IMR-90 (cell line): ENCODE measurements around the gene HSPA12A. TPM values are rescaled to one million over a fixed set of nuclear protein-coding genes. Genes with fewer than 3 reads are reported as not detected.

Source experiments
- ATAC-seq: fragments of 200-7000 bp; cut with Tn5 transposase; 2 replicates; pipeline ENCODE4 v1.9.1; 2020; ENCODE audit warnings: low read depth, mild to moderate bottlenecking, moderate library complexity
- BruUV-seq: library from RNA; stranded (reverse); fragments of 400-500 nt; replicated peaks from 2 replicates; lab custom pipeline; 2021; lab: Mats Ljungman, UMichigan
- CTCF ChIA-PET: fragments of 300-600 bp; formaldehyde crosslinking; extraction: SDS; loops from one replicate; lab custom pipeline; 2021; ENCODE audit warnings: antibody characterized with exemption; lab: Yijun Ruan, JAX
- POLR2A ChIA-PET: fragments of 300-600 bp; sonication (Branson Sonifier 250); formaldehyde crosslinking; loops from one replicate; lab custom pipeline; 2022; ENCODE audit warnings: antibody characterized with exemption; ENCODE audit not compliant: unreplicated experiment; lab: Charles Lee
- DNase-seq: peaks from one replicate; pipeline ENCODE4 v3.0.0; 2013
- H2AFZ ChIP-seq: replicated peaks from 2 replicates; pipeline ENCODE3; 2013; ENCODE audit warnings: low read length, mild to moderate bottlenecking; ENCODE audit not compliant: poor library complexity
- H2AK5ac ChIP-seq: 2 replicates; pipeline ENCODE4 v1.6.1; 2013; ENCODE audit warnings: low read depth, low read length, inconsistent platforms
- H2AK9ac ChIP-seq: replicated peaks from 2 replicates; pipeline ENCODE3; 2013; ENCODE audit warnings: mild to moderate bottlenecking, low read depth, low read length, moderate library complexity; ENCODE audit not compliant: poor library complexity
- H2BK120ac ChIP-seq: 2 replicates; pipeline ENCODE4 v1.6.1; 2013; ENCODE audit warnings: low read depth, low read length, inconsistent platforms
- H2BK15ac ChIP-seq: 3 replicates; pipeline ENCODE4 v1.6.1; 2013; ENCODE audit warnings: low read depth, low read length, inconsistent platforms
- H2BK20ac ChIP-seq: 2 replicates; pipeline ENCODE4 v1.6.1; 2013; ENCODE audit warnings: low read depth, mild to moderate bottlenecking, inconsistent platforms, low read length, moderate library complexity
- H2BK5ac ChIP-seq: 2 replicates; pipeline ENCODE4 v1.6.1; 2013; ENCODE audit warnings: mild to moderate bottlenecking, low read depth, low read length, inconsistent platforms; ENCODE audit not compliant: poor library complexity, severe bottlenecking
- H3K14ac ChIP-seq: replicated peaks from 2 replicates; pipeline ENCODE4 v1.6.1; 2013; ENCODE audit warnings: low read depth, low read length, inconsistent platforms
- H3K18ac ChIP-seq: 2 replicates; pipeline ENCODE4 v1.6.1; 2013; ENCODE audit warnings: low read depth, low read length, control low read depth
- H3K23ac ChIP-seq: 2 replicates; pipeline ENCODE4 v1.6.1; 2013; ENCODE audit warnings: low read depth, low read length, inconsistent platforms
- H3K27ac ChIP-seq: 2 replicates; pipeline ENCODE4 v1.5.1; 2013; ENCODE audit warnings: mild to moderate bottlenecking, control low read depth, low read length; ENCODE audit not compliant: insufficient read depth
- H3K27me3 ChIP-seq: 2 replicates; pipeline ENCODE4 v1.6.1; 2013; ENCODE audit warnings: low read length; ENCODE audit not compliant: control insufficient read depth, insufficient read depth
- H3K36me3 ChIP-seq: 2 replicates; pipeline ENCODE4 v1.6.1; 2013; ENCODE audit warnings: low read length, mixed read lengths; ENCODE audit not compliant: control insufficient read depth, insufficient read depth
- H3K4ac ChIP-seq: 2 replicates; pipeline ENCODE4 v1.6.1; 2013; ENCODE audit warnings: low read depth, low read length, inconsistent platforms
- H3K4me1 ChIP-seq: 2 replicates; pipeline ENCODE4 v1.6.1; 2013; ENCODE audit warnings: low read length, mixed read lengths; ENCODE audit not compliant: control insufficient read depth, insufficient read depth
- H3K4me2 ChIP-seq: 2 replicates; pipeline ENCODE4 v1.6.1; 2013; ENCODE audit warnings: low read depth, mild to moderate bottlenecking, control low read depth, low read length, moderate library complexity
- H3K4me3 ChIP-seq: 2 replicates; pipeline ENCODE4 v1.5.1; 2013; ENCODE audit warnings: low read depth, mild to moderate bottlenecking, control low read depth, low read length, moderate library complexity; ENCODE audit not compliant: insufficient read depth
- H3K56ac ChIP-seq: 2 replicates; pipeline ENCODE4 v1.6.1; 2013; ENCODE audit warnings: low read length, inconsistent platforms; ENCODE audit not compliant: insufficient read depth; ENCODE audit errors: extremely low read depth
- H3K79me1 ChIP-seq, 2 experiments: 2 replicates each; pipeline ENCODE4 v1.6.1; 2013; ENCODE audit warnings: low read length in 2 of 2, inconsistent platforms in 1 of 2, low read depth in 1 of 2
- H3K9ac ChIP-seq: 2 replicates; pipeline ENCODE4 v1.6.1; 2013; ENCODE audit warnings: low read depth, low read length, control low read depth
- H3K9me1 ChIP-seq: 2 replicates; pipeline ENCODE4 v1.6.1; 2013; ENCODE audit warnings: low read length, inconsistent platforms; ENCODE audit not compliant: insufficient read depth
- H3K9me3 ChIP-seq: 2 replicates; pipeline ENCODE4 v1.6.1; 2013; ENCODE audit warnings: low read length; ENCODE audit not compliant: control insufficient read depth, insufficient read depth
- H4K20me1 ChIP-seq: 2 replicates; pipeline ENCODE4 v1.6.1; 2013; ENCODE audit warnings: low read length, inconsistent platforms; ENCODE audit not compliant: insufficient read depth
- H4K5ac ChIP-seq: 2 replicates; pipeline ENCODE4 v1.6.1; 2013; ENCODE audit warnings: mild to moderate bottlenecking, low read depth, low read length, control low read depth
- H4K8ac ChIP-seq, 2 experiments: 2 replicates each; pipeline ENCODE4 v1.6.1; 2013; ENCODE audit warnings: low read depth in 2 of 2, low read length in 2 of 2, control low read depth in 1 of 2, inconsistent platforms in 1 of 2
- H4K91ac ChIP-seq: 2 replicates; pipeline ENCODE4 v1.6.1; 2013; ENCODE audit warnings: low read depth, low read length, inconsistent platforms; ENCODE audit not compliant: insufficient read depth
- BHLHE40 ChIP-seq: fragments of 150-350 bp; IDR thresholded peaks from 2 replicates; pipeline ENCODE4 v1.6.1; 2016; ENCODE audit warnings: mild to moderate bottlenecking, low read depth, low read length
- CEBPB ChIP-seq: IDR thresholded peaks from 2 replicates; pipeline ENCODE4 v1.6.1; 2012; ENCODE audit warnings: low read depth, low read length, improper control_type of control experiment
- CHD1 ChIP-seq: IDR thresholded peaks from 2 replicates; pipeline ENCODE4 v1.6.1; 2012; ENCODE audit warnings: low read depth, low read length, improper control_type of control experiment
- FOS ChIP-seq: fragments of 150-350 bp; IDR thresholded peaks from 2 replicates; pipeline ENCODE4 v1.6.1; 2016; ENCODE audit warnings: low read depth, low read length
- MAFK ChIP-seq: IDR thresholded peaks from 2 replicates; pipeline ENCODE4 v1.6.1; 2012; ENCODE audit warnings: low read depth, low read length, improper control_type of control experiment
- MAZ ChIP-seq: IDR thresholded peaks from 2 replicates; pipeline ENCODE4 v1.6.1; 2012; ENCODE audit warnings: low read depth, mild to moderate bottlenecking, low read length, improper control_type of control experiment, moderate library complexity, borderline replicate concordance
- MXI1 ChIP-seq: IDR thresholded peaks from 2 replicates; pipeline ENCODE4 v1.6.1; 2012; ENCODE audit warnings: low read depth, mild to moderate bottlenecking, low read length, moderate library complexity, borderline replicate concordance
- NFE2L2 ChIP-seq: fragments of 150-350 bp; IDR thresholded peaks from 2 replicates; pipeline ENCODE4 v1.6.1; 2016; ENCODE audit warnings: low read depth, mild to moderate bottlenecking, low read length
- POLR2A ChIP-seq: IDR thresholded peaks from 2 replicates; pipeline ENCODE4 v1.6.1; 2012; ENCODE audit warnings: mild to moderate bottlenecking, low read depth, low read length
- RAD21 ChIP-seq: IDR thresholded peaks from 2 replicates; pipeline ENCODE4 v1.6.1; 2012; ENCODE audit warnings: low read length, improper control_type of control experiment
- RCOR1 ChIP-seq: IDR thresholded peaks from 2 replicates; pipeline ENCODE4 v1.6.1; 2012; ENCODE audit warnings: mild to moderate bottlenecking, low read length, improper control_type of control experiment; ENCODE audit not compliant: insufficient replicate concordance
- RFX5 ChIP-seq: IDR thresholded peaks from 2 replicates; pipeline ENCODE4 v1.8.0; 2012; ENCODE audit warnings: low read depth, mild to moderate bottlenecking, low read length, moderate library complexity
- SMC3 ChIP-seq: fragments of 150-350 bp; IDR thresholded peaks from 2 replicates; pipeline ENCODE4 v1.6.1; 2016; ENCODE audit warnings: low read depth, mild to moderate bottlenecking, antibody characterized with exemption, low read length, moderate library complexity
- WGBS, 2 experiments: methylation state at CpG; one replicate each; pipeline versions ENCODE4 v1.1.5 to v1.1.7; 2013; ENCODE audit warnings: missing lambda C conversion rate in 2 of 2; ENCODE audit not compliant: insufficient read length in 1 of 2; ENCODE audit errors: extremely low coverage in 2 of 2; 5-methylcytosine and 5-hydroxymethylcytosine counted together
- dilution Hi-C: fragments of 300-500 bp; cut with HindIII; formaldehyde crosslinking; loops from one replicate; pipeline ENCODE4 v1.14.3; 2018; ENCODE audit warnings: low sequenced_read_pairs; ENCODE audit not compliant: unreplicated experiment
- in situ Hi-C: fragments of 300-500 bp; cut with MboI; formaldehyde crosslinking; loops from 3 replicates; pipeline ENCODE4 v1.14.3; 2019; ENCODE audit warnings: low sequenced_read_pairs, inconsistent platforms, mixed read lengths
- intact Hi-C: fragments of 100-400 bp; cut with micrococcal nuclease; formaldehyde crosslinking; loops from 2 replicates; pipeline ENCODE4 v1.10.0; 2022
- polyA plus RNA-seq, 3 experiments: library from polyadenylated mRNA; depleted of rRNA; stranded (reverse); fragments of >200 nt; gene quantifications; 2 replicates each; pipeline ENCODE4 v1.2.3, GENCODE V29; 2012; ENCODE audit warnings: low replicate concordance in 1 of 3
- total RNA-seq: library from RNA; depleted of rRNA; stranded (reverse); fragments of >200 nt; gene quantifications from 2 replicates; pipeline ENCODE4 v1.2.3, GENCODE V29; 2012
- TF ChIP-seq, protein P1 (sequence below): fragments of 150-350 bp; IDR thresholded peaks from 2 replicates; pipeline ENCODE4 v1.6.1; 2017; ENCODE audit warnings: mild to moderate bottlenecking, antibody characterized with exemption, low read length, low read depth
- TF ChIP-seq, protein P2 (sequence below): conservative IDR thresholded peaks from 2 replicates; pipeline ENCODE4 v1.5.1; 2012; ENCODE audit warnings: mild to moderate bottlenecking, low read depth, low read length, improper control_type of control experiment

HSPA12A gene
- total and polyA plus RNA-seq, 2 of the 4 experiments (the other 2 are of a cell fraction) = 16.1 to 16.7 TPM

DNA sequence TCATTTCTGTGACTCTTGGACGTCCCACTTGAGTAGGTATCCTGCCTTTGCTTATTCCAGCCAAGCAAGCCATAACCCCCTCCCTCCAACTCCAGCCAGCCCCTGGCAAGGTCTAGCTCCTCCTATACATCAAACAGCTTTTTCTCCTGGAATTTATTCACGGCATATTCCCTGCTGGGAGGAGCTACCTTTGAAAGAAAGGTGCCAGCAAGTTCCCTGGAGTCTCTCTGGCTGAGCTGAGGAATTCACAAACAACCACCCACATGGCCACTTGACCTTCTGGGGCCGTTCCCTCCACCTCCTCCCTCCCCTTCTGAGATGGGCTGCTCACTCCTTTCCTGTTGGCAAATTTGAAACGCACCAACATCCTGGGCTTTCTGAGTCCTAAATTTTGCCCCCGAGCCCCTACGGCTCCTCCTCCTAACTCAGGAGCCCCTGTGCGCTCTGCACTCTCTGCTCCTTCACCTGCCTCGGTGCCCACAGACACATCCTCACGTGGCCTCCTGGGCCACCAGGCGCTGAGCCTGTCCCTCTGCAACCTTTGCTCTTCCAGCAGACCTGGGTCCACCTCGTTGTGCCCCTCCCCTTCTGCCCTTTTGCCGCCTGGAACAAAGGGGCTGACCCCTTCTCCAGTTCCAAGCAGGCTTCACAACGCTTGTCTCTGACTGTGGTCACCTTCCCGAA lies 48.0 kb downstream of the HSPA12A start:
- Histone ChIP-seq H3K9me1 (peaks cover 3% of the 10 kb centered on the region), H3K14ac (no peak overlapping the region), H3K9ac (no peak overlapping the region), H2BK120ac (no peak overlapping the region), H3K4me2 (no peak overlapping the region), H4K20me1 (no peaks in the 10 kb centered on the region), H3K23ac (no peak overlapping the region; the same call in 1 of the 2 replicates), H3K9me3 (no peaks in the 10 kb centered on the region), H3K4me1 (peaks cover 6% of the 10 kb centered on the region; the same call in 1 of the 2 replicates), H4K5ac (no peak overlapping the region), H3K27me3 (no peaks in the 10 kb centered on the region), H3K27ac (no peak overlapping the region), H3K18ac (no peak overlapping the region), H2BK5ac (no peak overlapping the region), H2AFZ (peak overlapping the region; percentile 46), H4K8ac (no peak overlapping the region), H4K91ac (no peak overlapping the region), H3K79me1 (no peaks in the 10 kb centered on the region; a peak in 1 of 4 replicates), H2BK15ac (no peak overlapping the region), H3K36me3 (no peaks in the 10 kb centered on the region; the same call in 1 of the 2 replicates), H2AK5ac (no peak overlapping the region), H2AK9ac (peak overlapping the region; percentile 90), H3K4me3 (no peak overlapping the region), H3K56ac (no peak overlapping the region), H3K4ac (no peak overlapping the region), H2BK20ac (no peak overlapping the region)
- ATAC-seq (peak; percentile 68), DNase-seq (peak; percentile 11)
- in situ Hi-C loops = no loop called here
- intact Hi-C loops = no loop called here
- BruUV-seq = no TSS peak
- dilution Hi-C loops = loop anchor here (25.0 kb wide), 1 partner anchor 93 kb away; no protein-coding TSS in a partner anchor
- CTCF ChIA-PET = no interaction called here
- POLR2A ChIA-PET = no interaction called here
- 46% methylated on average over 5 of the region's 14 CpGs; no CpG with 5 or more reads in 1 of the 2 experiments for WGBS, 2 experiments
- TF ChIP-seq NFE2L2 (no peak), BHLHE40 (no peak), MXI1 (no peak), RAD21 (no peak), MAFK (no peak), RFX5 (no peak), CEBPB (no peak), RCOR1 (no peak), POLR2A (no peak), FOS (no peak), MAZ (no peak), CHD1 (no peak), SMC3 (no peak)
- TF ChIP-seq, protein P1, sequence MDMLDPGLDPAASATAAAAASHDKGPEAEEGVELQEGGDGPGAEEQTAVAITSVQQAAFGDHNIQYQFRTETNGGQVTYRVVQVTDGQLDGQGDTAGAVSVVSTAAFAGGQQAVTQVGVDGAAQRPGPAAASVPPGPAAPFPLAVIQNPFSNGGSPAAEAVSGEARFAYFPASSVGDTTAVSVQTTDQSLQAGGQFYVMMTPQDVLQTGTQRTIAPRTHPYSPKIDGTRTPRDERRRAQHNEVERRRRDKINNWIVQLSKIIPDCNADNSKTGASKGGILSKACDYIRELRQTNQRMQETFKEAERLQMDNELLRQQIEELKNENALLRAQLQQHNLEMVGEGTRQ = no peak
- TF ChIP-seq, protein P2, sequence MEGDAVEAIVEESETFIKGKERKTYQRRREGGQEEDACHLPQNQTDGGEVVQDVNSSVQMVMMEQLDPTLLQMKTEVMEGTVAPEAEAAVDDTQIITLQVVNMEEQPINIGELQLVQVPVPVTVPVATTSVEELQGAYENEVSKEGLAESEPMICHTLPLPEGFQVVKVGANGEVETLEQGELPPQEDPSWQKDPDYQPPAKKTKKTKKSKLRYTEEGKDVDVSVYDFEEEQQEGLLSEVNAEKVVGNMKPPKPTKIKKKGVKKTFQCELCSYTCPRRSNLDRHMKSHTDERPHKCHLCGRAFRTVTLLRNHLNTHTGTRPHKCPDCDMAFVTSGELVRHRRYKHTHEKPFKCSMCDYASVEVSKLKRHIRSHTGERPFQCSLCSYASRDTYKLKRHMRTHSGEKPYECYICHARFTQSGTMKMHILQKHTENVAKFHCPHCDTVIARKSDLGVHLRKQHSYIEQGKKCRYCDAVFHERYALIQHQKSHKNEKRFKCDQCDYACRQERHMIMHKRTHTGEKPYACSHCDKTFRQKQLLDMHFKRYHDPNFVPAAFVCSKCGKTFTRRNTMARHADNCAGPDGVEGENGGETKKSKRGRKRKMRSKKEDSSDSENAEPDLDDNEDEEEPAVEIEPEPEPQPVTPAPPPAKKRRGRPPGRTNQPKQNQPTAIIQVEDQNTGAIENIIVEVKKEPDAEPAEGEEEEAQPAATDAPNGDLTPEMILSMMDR = no peak
